Mesenchymal stem cell (in vitro differentiated cells and primary cell): ENCODE results near the gene JAKMIP2.

ENCODE experiments used
- DNase-seq: peaks from one replicate; pipeline ENCODE4 v3.0.0-alpha.2; 2013
- H2AFZ ChIP-seq: one replicate; pipeline ENCODE4 v1.6.1; 2013; ENCODE audit warnings: low read depth, mild to moderate bottlenecking, control low read depth, inconsistent platforms, low read length, moderate library complexity
- H2AK5ac ChIP-seq: 2 replicates; pipeline ENCODE4 v1.6.1; 2013; ENCODE audit warnings: low read length, moderate library complexity, mild to moderate bottlenecking, inconsistent platforms; ENCODE audit not compliant: severe bottlenecking
- H2BK120ac ChIP-seq: one replicate; pipeline ENCODE4 v1.6.1; 2013; ENCODE audit warnings: low read depth, mild to moderate bottlenecking, inconsistent platforms, low read length, moderate library complexity
- H2BK12ac ChIP-seq, 2 experiments: one replicate each; pipeline ENCODE4 v1.6.1; 2013; ENCODE audit warnings: inconsistent platforms in 2 of 2, low read length in 2 of 2, mild to moderate bottlenecking in 2 of 2, moderate library complexity in 2 of 2, control low read depth in 1 of 2
- H2BK15ac ChIP-seq: one replicate; pipeline ENCODE4 v1.6.1; 2013; ENCODE audit warnings: mild to moderate bottlenecking, low read depth, inconsistent platforms; ENCODE audit not compliant: poor library complexity, severe bottlenecking
- H2BK5ac ChIP-seq: 2 replicates; pipeline ENCODE4 v1.6.1; 2013; ENCODE audit warnings: low read depth, mild to moderate bottlenecking, low read length, control low read depth, inconsistent platforms; ENCODE audit not compliant: poor library complexity, severe bottlenecking
- H3K14ac ChIP-seq, 2 experiments: one replicate each; pipeline ENCODE4 v1.6.1; 2013; ENCODE audit warnings: inconsistent platforms in 2 of 2, low read length in 2 of 2, control low read depth in 1 of 2, mild to moderate bottlenecking in 1 of 2, moderate library complexity in 1 of 2
- H3K18ac ChIP-seq, 2 experiments: one replicate each; pipeline ENCODE4 v1.6.1; 2013; ENCODE audit warnings: inconsistent platforms in 2 of 2, low read length in 2 of 2, control low read depth in 1 of 2, low read depth in 1 of 2, mild to moderate bottlenecking in 1 of 2
- H3K23ac ChIP-seq, 2 experiments: one replicate each; pipeline ENCODE4 v1.6.1; 2013; ENCODE audit warnings: inconsistent platforms in 2 of 2, low read length in 2 of 2, mild to moderate bottlenecking in 2 of 2, moderate library complexity in 2 of 2, control low read depth in 1 of 2
- H3K27ac ChIP-seq: 2 replicates; pipeline ENCODE4 v1.5.1; 2013; ENCODE audit warnings: mild to moderate bottlenecking, moderate library complexity, low read length, control low read depth, inconsistent platforms; ENCODE audit not compliant: poor library complexity, severe bottlenecking
- H3K27me3 ChIP-seq, 2 experiments: 2 replicates each; pipeline versions ENCODE4 v1.6.1 to v1.7.0; 2013; ENCODE audit warnings: low read length in 2 of 2, mild to moderate bottlenecking in 2 of 2, moderate library complexity in 2 of 2, control low read depth in 1 of 2, inconsistent platforms in 1 of 2; ENCODE audit not compliant: control insufficient read depth in 1 of 2, insufficient read depth in 1 of 2
- H3K36me3 ChIP-seq, 2 experiments: 2 replicates each; pipeline versions ENCODE4 v1.6.1 to v1.7.0; 2013; ENCODE audit warnings: low read length in 2 of 2, control low read depth in 1 of 2, inconsistent platforms in 1 of 2, low read depth in 1 of 2, mild to moderate bottlenecking in 1 of 2; ENCODE audit not compliant: insufficient read depth in 2 of 2, control insufficient read depth in 1 of 2
- H3K4ac ChIP-seq, 2 experiments: one replicate each; pipeline ENCODE4 v1.6.1; 2013; ENCODE audit warnings: inconsistent platforms in 2 of 2, low read length in 2 of 2, mild to moderate bottlenecking in 2 of 2, moderate library complexity in 2 of 2, control low read depth in 1 of 2, low read depth in 1 of 2
- H3K4me1 ChIP-seq: 2 replicates; pipeline ENCODE4 v1.6.1; 2013; ENCODE audit warnings: low read depth, low read length, control low read depth; ENCODE audit not compliant: control insufficient read depth, insufficient read depth
- H3K4me2 ChIP-seq: 2 replicates; pipeline ENCODE4 v1.6.1; 2013; ENCODE audit warnings: low read length, mild to moderate bottlenecking, inconsistent platforms; ENCODE audit not compliant: poor library complexity, severe bottlenecking
- H3K4me3 ChIP-seq, 2 experiments: 2 replicates each; pipeline versions ENCODE4 v1.5.1 to v1.7.0; 2013; ENCODE audit warnings: low read length in 2 of 2, mild to moderate bottlenecking in 2 of 2, control low read depth in 1 of 2, low read depth in 1 of 2; ENCODE audit not compliant: insufficient read depth in 1 of 2
- H3K79me1 ChIP-seq: replicated peaks from 2 replicates; pipeline ENCODE4 v1.6.1; 2013; ENCODE audit warnings: mild to moderate bottlenecking, control low read depth, low read length, inconsistent platforms; ENCODE audit not compliant: poor library complexity, severe bottlenecking
- H3K9ac ChIP-seq: 2 replicates; pipeline ENCODE4 v1.7.0; 2013; ENCODE audit warnings: mild to moderate bottlenecking, low read length, moderate library complexity
- H3K9me3 ChIP-seq: 2 replicates; pipeline ENCODE4 v1.7.0; 2013; ENCODE audit warnings: mild to moderate bottlenecking, low read length; ENCODE audit not compliant: control insufficient read depth
- H4K8ac ChIP-seq: one replicate; pipeline ENCODE4 v1.6.1; 2013; ENCODE audit warnings: inconsistent platforms, mild to moderate bottlenecking, low read length, moderate library complexity
- H4K91ac ChIP-seq: one replicate; pipeline ENCODE4 v1.6.1; 2013; ENCODE audit warnings: mild to moderate bottlenecking, low read length, inconsistent platforms
- WGBS: methylation state at CpG from one replicate; pipeline ENCODE4 v1.1.7; 2013; ENCODE audit warnings: mixed read lengths; 5-methylcytosine and 5-hydroxymethylcytosine counted together

Gene JAKMIP2

DNA sequence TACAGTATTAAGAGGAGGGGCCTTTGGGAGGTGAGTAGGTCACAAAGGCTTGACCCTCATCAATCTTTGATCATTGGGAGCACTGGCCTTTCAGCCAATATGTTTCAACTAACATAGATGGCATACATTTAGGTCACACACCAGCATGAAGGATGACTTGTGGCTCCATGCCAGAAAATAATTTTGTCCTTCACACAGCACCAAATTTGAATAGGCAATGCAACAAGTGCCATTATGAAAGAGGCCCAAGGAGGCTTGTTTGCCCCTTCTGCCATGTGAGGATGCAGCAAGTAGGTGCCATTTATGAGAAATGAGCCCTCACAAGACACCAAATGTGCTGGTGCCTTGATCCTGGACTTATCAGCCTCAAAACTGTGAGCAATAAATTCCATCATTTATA, 81.1 kb downstream of the JAKMIP2 start:
- no peak for DNase-seq
- Histone ChIP-seq H2BK15ac (no peak overlapping the region), H2BK120ac (no peak overlapping the region), H3K27me3 (no peaks in the 10 kb centered on the region), H3K23ac (no peak overlapping the region), H2AFZ (no peak overlapping the region), H2BK5ac (no peak overlapping the region), H3K4me2 (no peak overlapping the region), H3K9me3 (peaks cover 9% of the 10 kb centered on the region), H4K8ac (no peak overlapping the region), H3K14ac (no peak overlapping the region), H4K91ac (no peak overlapping the region), H3K79me1 (no peaks in the 10 kb centered on the region), H3K9ac (no peak overlapping the region), H3K18ac (no peak overlapping the region), H3K4me1 (no peaks in the 10 kb centered on the region), H2AK5ac (no peak overlapping the region), H3K4ac (no peak overlapping the region), H2BK12ac (no peak overlapping the region), H3K36me3 (no peaks in the 10 kb centered on the region), H3K27ac (no peak overlapping the region), H3K4me3 (no peak overlapping the region)

GRCh38 chr5:147699496-147700088, 82.9 kb downstream of the JAKMIP2 start:
- Histone ChIP-seq H3K27me3 (no peaks in the 10 kb centered on the region), H3K18ac (no peak overlapping the region), H2BK15ac (no peak overlapping the region), H3K27ac (no peak overlapping the region), H2BK12ac (no peak overlapping the region), H3K9ac (no peak overlapping the region), H2BK5ac (no peak overlapping the region), H4K91ac (no peak overlapping the region), H3K23ac (no peak overlapping the region), H3K9me3 (peaks cover 9% of the 10 kb centered on the region), H3K4me1 (no peaks in the 10 kb centered on the region), H2AFZ (no peak overlapping the region), H3K4me3 (no peak overlapping the region), H2BK120ac (no peak overlapping the region), H3K36me3 (no peaks in the 10 kb centered on the region), H3K14ac (no peak overlapping the region), H2AK5ac (no peak overlapping the region), H4K8ac (no peak overlapping the region), H3K79me1 (no peaks in the 10 kb centered on the region), H3K4me2 (no peak overlapping the region), H3K4ac (no peak overlapping the region)
- no peak for DNase-seq
- WGBS = 90% methylated on average over 2 of the region's 3 CpGs

DNA sequence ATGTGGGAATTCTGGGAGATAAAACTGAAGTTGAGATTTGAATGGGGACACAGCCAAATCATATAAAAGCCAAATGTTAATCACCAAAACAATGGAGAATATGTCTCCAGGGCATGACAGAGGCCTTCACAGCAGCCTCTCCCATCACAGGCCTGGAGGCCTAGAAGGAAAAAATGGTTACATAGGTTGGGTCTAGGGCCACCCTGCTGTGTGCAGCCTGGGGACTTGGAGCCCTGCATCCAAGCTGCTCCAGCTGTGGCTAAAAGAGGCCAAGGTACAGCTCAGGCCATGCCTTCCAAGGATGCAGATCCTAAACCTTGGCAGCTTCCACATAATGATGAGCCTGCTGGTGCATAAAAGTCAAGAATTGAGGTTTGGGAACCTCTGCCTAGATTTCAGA, 85.1 kb downstream of the JAKMIP2 start:
- H4K8ac ChIP-seq = no peak overlapping the region
- H2AK5ac ChIP-seq = no peak overlapping the region
- no peaks in the 10 kb centered on the region for H3K4me1 ChIP-seq
- H3K79me1 ChIP-seq = no peaks in the 10 kb centered on the region
- H2BK12ac ChIP-seq = no peak overlapping the region
- H3K14ac ChIP-seq = no peak overlapping the region
- H3K4ac ChIP-seq = no peak overlapping the region
- no peak overlapping the region for H3K4me3 ChIP-seq
- H4K91ac ChIP-seq = no peak overlapping the region
- H3K9ac ChIP-seq = no peak overlapping the region
- H2BK5ac ChIP-seq = no peak overlapping the region
- H3K27me3 ChIP-seq = no peaks in the 10 kb centered on the region
- no peak overlapping the region for H3K23ac ChIP-seq
- no peak overlapping the region for H2BK120ac ChIP-seq
- no peak overlapping the region for H3K27ac ChIP-seq
- no peak overlapping the region for H3K18ac ChIP-seq
- no peak overlapping the region for H2AFZ ChIP-seq
- no peak overlapping the region for H3K4me2 ChIP-seq
- peaks cover 9% of the 10 kb centered on the region for H3K9me3 ChIP-seq
- no peak overlapping the region for H2BK15ac ChIP-seq
- no peak for DNase-seq
- no peaks in the 10 kb centered on the region for H3K36me3 ChIP-seq

GRCh38 chr5:147694772-147695171, 87.8 kb downstream of the JAKMIP2 start:
- no peak overlapping the region for H2BK15ac ChIP-seq
- no peak overlapping the region for H2AK5ac ChIP-seq
- WGBS = no CpG with 5 or more reads among the region's 2 CpGs
- no peak overlapping the region for H2BK120ac ChIP-seq
- no peak overlapping the region for H3K23ac ChIP-seq
- no peak overlapping the region for H4K91ac ChIP-seq
- no peaks in the 10 kb centered on the region for H3K27me3 ChIP-seq
- no peak overlapping the region for H3K27ac ChIP-seq
- no peak overlapping the region for H3K9ac ChIP-seq
- no peaks in the 10 kb centered on the region for H3K79me1 ChIP-seq
- no peak overlapping the region for H3K4me3 ChIP-seq
- peaks cover 9% of the 10 kb centered on the region for H3K9me3 ChIP-seq
- H4K8ac ChIP-seq = no peak overlapping the region
- H2AFZ ChIP-seq = no peak overlapping the region
- no peak for DNase-seq
- no peak overlapping the region for H3K14ac ChIP-seq
- H2BK5ac ChIP-seq = no peak overlapping the region
- H3K4me1 ChIP-seq = no peaks in the 10 kb centered on the region
- no peak overlapping the region for H3K4me2 ChIP-seq
- H3K36me3 ChIP-seq = no peaks in the 10 kb centered on the region
- H3K18ac ChIP-seq = no peak overlapping the region
- H2BK12ac ChIP-seq = no peak overlapping the region
- no peak overlapping the region for H3K4ac ChIP-seq
